ACC112 (cell line): ENCODE measurements around the gene HTR3D.
"Not testable (repeated sequence)": the region's sequence is repeated elsewhere in the genome, so short reads cannot be mapped to it uniquely, and the experiment has no call there.

ENCODE experiments used
- H2AFZ ChIP-seq: fragments of 200-600 bp; sonication (generic); one replicate; pipeline ENCODE4 v1.6.0; 2017; ENCODE audit warnings: antibody characterized with exemption, low read length; ENCODE audit not compliant: unreplicated experiment
- H3K27ac ChIP-seq: fragments of 200-600 bp; sonication (generic); 2 replicates; pipeline ENCODE4 v1.5.1; 2014; ENCODE audit warnings: low read depth, mild to moderate bottlenecking, antibody characterized with exemption, low read length, moderate library complexity
- H3K27me3 ChIP-seq: fragments of 200-600 bp; sonication (generic); 2 replicates; pipeline ENCODE4 v1.6.1; 2014; ENCODE audit warnings: mild to moderate bottlenecking, antibody characterized with exemption, low read length, moderate library complexity, mixed read lengths; ENCODE audit not compliant: insufficient read depth
- H3K36me3 ChIP-seq: fragments of 200-600 bp; sonication (generic); 2 replicates; pipeline ENCODE4 v1.6.1; 2016; ENCODE audit warnings: mild to moderate bottlenecking, antibody characterized with exemption, low read length, moderate library complexity, mixed read lengths; ENCODE audit not compliant: insufficient read depth
- H3K4me1 ChIP-seq: fragments of 200-600 bp; sonication (generic); one replicate; pipeline ENCODE4 v1.6.1; 2016; ENCODE audit warnings: low read length, mixed read lengths; ENCODE audit not compliant: insufficient read depth, unreplicated experiment, control insufficient read depth
- H3K4me3 ChIP-seq: fragments of 200-600 bp; sonication (generic); 2 replicates; pipeline ENCODE4 v1.5.1; 2014; ENCODE audit warnings: mild to moderate bottlenecking, low read depth, low read length
- H3K79me2 ChIP-seq: fragments of 200-600 bp; sonication (generic); one replicate; pipeline ENCODE4 v1.6.0; 2016; ENCODE audit warnings: low read length; ENCODE audit not compliant: control insufficient read depth, unreplicated experiment, insufficient read depth

Gene HTR3D

DNA sequence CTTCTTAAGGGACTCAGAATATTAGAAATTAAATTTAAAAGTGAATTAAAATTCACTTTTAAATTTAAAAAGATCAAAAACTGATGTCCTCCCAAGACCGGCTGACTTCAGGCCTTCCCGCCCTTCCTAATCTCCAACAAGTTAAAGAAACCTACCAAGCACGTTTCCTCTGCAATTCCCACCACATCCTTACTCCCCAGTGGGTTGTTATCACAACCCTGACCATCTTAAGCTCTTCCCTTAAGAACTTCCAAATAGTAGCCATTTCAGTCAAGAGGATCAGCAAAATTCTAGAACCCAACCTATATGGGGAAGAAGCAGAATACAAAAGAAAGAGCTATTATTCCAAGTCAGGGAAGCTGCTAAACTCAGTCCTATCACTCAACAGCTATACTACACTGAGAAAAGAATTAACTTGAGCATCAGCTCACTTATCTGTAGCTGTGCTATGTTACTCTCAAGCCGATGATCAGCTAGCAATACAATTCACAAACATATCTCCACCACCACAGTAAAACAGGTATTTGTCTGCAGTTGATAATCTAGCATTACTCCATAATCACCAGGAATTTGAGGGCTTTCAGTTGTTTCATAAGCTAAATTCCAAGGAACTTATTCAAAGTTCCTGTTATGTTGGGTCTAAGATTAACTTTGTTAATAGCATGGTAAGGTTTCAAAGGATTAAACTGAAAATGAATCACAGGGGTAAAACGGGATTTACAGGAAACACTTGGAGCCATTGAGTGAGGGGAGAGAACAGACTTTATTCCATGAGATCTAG, 28.2 kb upstream of the HTR3D start:
- Histone ChIP-seq H3K27ac (peak overlapping the region; percentile 55), H3K79me2 (peaks cover 3% of the 10 kb centered on the region), H3K4me3 (no peak overlapping the region)

DNA sequence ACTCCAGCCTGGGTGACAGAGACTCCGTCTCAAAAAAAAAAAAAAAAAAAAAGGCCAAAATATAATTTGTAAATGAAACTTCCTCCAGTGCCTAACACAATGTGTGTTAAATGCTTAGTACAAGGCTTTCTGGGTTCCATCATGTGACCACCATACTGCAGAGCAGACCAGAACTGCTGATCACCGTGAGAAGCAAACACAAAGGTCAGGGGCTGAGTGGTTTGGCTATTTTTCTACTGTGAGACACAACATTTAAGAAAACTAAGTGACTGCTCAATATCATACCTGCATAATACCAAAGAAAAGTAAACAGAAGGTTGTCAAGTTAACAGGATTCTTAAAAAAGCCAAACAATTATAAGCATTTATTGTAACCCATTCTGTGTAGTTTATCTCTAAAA, 27.1 kb upstream of the HTR3D start:
- no peak overlapping the region for H3K27ac ChIP-seq
- H3K27me3 ChIP-seq, result no peaks in the 10 kb centered on the region
- no peak overlapping the region for H3K4me3 ChIP-seq
- H3K4me1 ChIP-seq, result peaks cover 25% of the 10 kb centered on the region
- H3K79me2 ChIP-seq, result peaks cover 3% of the 10 kb centered on the region
- no peaks in the 10 kb centered on the region for H3K36me3 ChIP-seq
- no peak overlapping the region for H2AFZ ChIP-seq

More for the DNA sequence above, 28.2 kb upstream of the HTR3D start:
- Histone ChIP-seq H3K27me3 (no peaks in the 10 kb centered on the region), H3K4me1 (peaks cover 25% of the 10 kb centered on the region), H3K36me3 (no peaks in the 10 kb centered on the region), H2AFZ (peak overlapping the region; percentile 21)

GRCh38 chr3:184005941-184006507, 25.5 kb upstream of the HTR3D start:
- Histone ChIP-seq H3K4me3 (no peak overlapping the region), H2AFZ (peak overlapping the region; percentile 32), H3K27me3 (no peaks in the 10 kb centered on the region), H3K36me3 (no peaks in the 10 kb centered on the region), H3K79me2 (peaks cover 3% of the 10 kb centered on the region), H3K27ac (no peak overlapping the region), H3K4me1 (peaks cover 25% of the 10 kb centered on the region)

DNA sequence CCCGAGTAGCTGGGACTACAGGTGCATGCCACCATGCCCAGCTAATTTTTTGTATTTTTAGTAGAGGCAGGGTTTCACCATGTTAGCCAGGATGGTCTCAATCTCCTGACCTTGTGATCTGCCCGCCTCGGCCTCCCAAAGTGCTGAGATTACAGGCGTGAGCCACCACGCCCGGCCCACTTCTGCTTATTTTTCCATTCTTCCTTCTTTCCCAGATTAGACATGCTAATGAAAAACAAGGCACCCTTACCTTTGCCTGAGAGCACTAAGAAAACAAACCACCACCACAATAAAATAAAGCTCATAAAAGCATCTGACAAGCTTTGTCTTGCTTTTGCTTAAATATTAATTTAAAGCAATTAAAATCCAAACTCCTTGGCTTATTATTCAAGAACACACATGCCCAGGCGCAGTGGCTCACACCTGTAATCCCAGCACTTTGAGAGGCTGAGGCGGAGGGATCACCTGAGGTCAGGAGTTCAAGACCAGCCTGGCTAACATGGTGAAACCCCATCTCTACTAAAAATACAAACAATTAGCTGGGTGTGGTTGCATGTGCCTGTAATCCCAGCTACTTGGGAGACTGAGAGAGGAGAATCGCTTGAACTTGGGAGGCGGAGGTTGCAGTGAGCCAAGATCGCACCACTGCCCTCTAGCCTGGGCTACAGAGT, 24.3 kb upstream of the HTR3D start:
- peaks cover 25% of the 10 kb centered on the region for H3K4me1 ChIP-seq
- H3K27me3 ChIP-seq, H3K79me2 ChIP-seq, H3K36me3 ChIP-seq, H3K4me3 ChIP-seq, H2AFZ ChIP-seq, H3K27ac ChIP-seq: not testable (repeated sequence)

- Histone ChIP-seq H3K4me1 (peaks cover 25% of the 10 kb centered on the region), H3K4me3 (no peak overlapping the region), H2AFZ (no peak overlapping the region), H3K27me3 (no peaks in the 10 kb centered on the region), H3K79me2 (peaks cover 5% of the 10 kb centered on the region), H3K27ac (no peak overlapping the region), H3K36me3 (peaks cover 5% of the 10 kb centered on the region)
These were observed 23.4 kb upstream of the HTR3D start for GRCh38 chr3:184008161-184008560.

- peaks cover 5% of the 10 kb centered on the region for H3K36me3 ChIP-seq
- H3K27ac ChIP-seq, result no peak overlapping the region
- no peak overlapping the region for H2AFZ ChIP-seq
- H3K4me3 ChIP-seq, result no peak overlapping the region
- peaks cover 9% of the 10 kb centered on the region for H3K4me1 ChIP-seq
- no peaks in the 10 kb centered on the region for H3K27me3 ChIP-seq
- H3K79me2 ChIP-seq, result peaks cover 12% of the 10 kb centered on the region
These were observed 20.2 kb upstream of the HTR3D start for GRCh38 chr3:184011230-184011876.

GRCh38 chr3:184011937-184012889, 19.3 kb upstream of the HTR3D start:
- Histone ChIP-seq H3K4me1 (peaks cover 10% of the 10 kb centered on the region), H2AFZ (no peak overlapping the region), H3K27ac (no peak overlapping the region), H3K36me3 (peaks cover 5% of the 10 kb centered on the region), H3K27me3 (no peaks in the 10 kb centered on the region), H3K4me3 (no peak overlapping the region), H3K79me2 (peaks cover 18% of the 10 kb centered on the region)

DNA sequence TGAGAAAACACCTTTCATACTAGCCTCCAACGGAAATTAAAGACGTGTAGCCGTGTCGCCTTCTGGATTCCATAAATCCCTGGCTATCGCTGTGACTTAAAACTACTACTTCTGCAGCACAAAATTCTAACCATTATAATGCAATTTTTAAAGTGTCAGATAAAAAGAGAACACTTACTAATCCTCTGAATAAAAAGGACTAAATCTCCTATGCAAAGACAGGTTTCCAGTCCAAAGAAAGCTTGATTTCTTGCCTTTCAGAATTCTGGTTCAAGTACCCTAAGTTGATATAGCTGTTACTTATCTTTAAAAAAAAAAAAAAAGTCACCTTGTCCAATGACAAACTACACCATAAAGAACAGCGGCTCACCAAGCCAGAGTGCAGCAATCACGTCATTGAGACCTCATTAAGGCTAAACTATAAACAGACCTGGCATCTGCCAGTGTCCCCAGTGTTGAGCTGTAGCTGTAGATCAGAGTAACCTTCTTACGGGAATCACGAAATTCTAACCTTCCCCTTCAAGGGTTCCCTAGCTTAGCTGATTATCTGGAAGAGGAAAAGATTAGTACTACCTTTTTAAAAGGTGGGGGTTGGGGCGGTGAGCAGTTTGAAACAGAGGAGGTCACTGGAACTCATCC, 16.0 kb upstream of the HTR3D start:
- no peaks in the 10 kb centered on the region for H3K27me3 ChIP-seq
- peaks cover 10% of the 10 kb centered on the region for H3K4me1 ChIP-seq
- H2AFZ ChIP-seq, result no peak overlapping the region
- H3K36me3 ChIP-seq, result peaks cover 5% of the 10 kb centered on the region
- H3K79me2 ChIP-seq, result peaks cover 19% of the 10 kb centered on the region
- H3K4me3 ChIP-seq, result no peak overlapping the region
- no peak overlapping the region for H3K27ac ChIP-seq

GRCh38 chr3:184016169-184016570, 15.4 kb upstream of the HTR3D start:
- Histone ChIP-seq H3K4me3 (peak overlapping the region; percentile 100), H3K79me2 (peaks cover 19% of the 10 kb centered on the region), H3K36me3 (peaks cover 5% of the 10 kb centered on the region), H3K27me3 (no peaks in the 10 kb centered on the region), H3K27ac (no peak overlapping the region), H3K4me1 (peaks cover 10% of the 10 kb centered on the region), H2AFZ (no peak overlapping the region)
